Stimulated activated CD4-positive, alpha-beta T cell treated with anti-CD3 and anti-CD28 coated beads, TNF-alpha, amount 100 ng/mL, for 1 hour (primary cell): ENCODE measurements around the gene PLCB2.

Experiments
- DNase-seq, 3 donors: peaks; one replicate each; pipeline ENCODE4 v3.0.0-alpha.2; 2020; ENCODE audit warnings: low read depth in 3 of 3, low spot score in 1 of 3

Gene PLCB2

GRCh38 chr15:40287968-40288367 lies 19.8 kb downstream of the PLCB2 start:
- DNase-seq: no peak

GRCh38 chr15:40287505-40287904 lies 20.2 kb downstream of the PLCB2 start:
- no peak for DNase-seq

- DNase-seq: no peak
These were observed 20.9 kb downstream of the PLCB2 start for GRCh38 chr15:40286794-40287193.

GRCh38 chr15:40286061-40286532 lies 21.6 kb downstream of the PLCB2 start:
- no peak for DNase-seq

- DNase-seq: no peak
These were observed 22.2 kb downstream of the PLCB2 start for GRCh38 chr15:40285554-40286011.

GRCh38 chr15:40285151-40285550 lies 22.6 kb downstream of the PLCB2 start:
- no peak for DNase-seq

- no peak for DNase-seq
These were observed 24.0 kb downstream of the PLCB2 start for GRCh38 chr15:40283615-40284300.

- DNase-seq: no peak
These were observed 24.7 kb downstream of the PLCB2 start, which contains the start of gene ANKRD63 for GRCh38 chr15:40282869-40283614. Gene ANKRD63 (minus strand): TSS chr15:40283064. CDS start chr15:40282586, 478 bp downstream.

GRCh38 chr15:40282147-40282868 lies 25.4 kb downstream of the PLCB2 start:
- DNase-seq: no peak

- DNase-seq: no peak
These were observed 26.0 kb downstream of the PLCB2 start for GRCh38 chr15:40281801-40282146.

- DNase-seq: no peak
These were observed 26.5 kb downstream of the PLCB2 start for GRCh38 chr15:40281057-40281800.

GRCh38 chr15:40280260-40281056 lies 27.3 kb downstream of the PLCB2 start:
- DNase-seq: no peak

GRCh38 chr15:40279437-40280141 lies 28.1 kb downstream of the PLCB2 start:
- DNase-seq: peak in 2 of 3 donors; percentile 41 to 70

GRCh38 chr15:40278026-40278425 lies 29.7 kb downstream of the PLCB2 start:
- DNase-seq: no peak

- DNase-seq: no peak
These were observed 30.3 kb downstream of the PLCB2 start for GRCh38 chr15:40277471-40277870.

GRCh38 chr15:40276927-40277326 lies 30.8 kb downstream of the PLCB2 start:
- no peak for DNase-seq

GRCh38 chr15:40275954-40276353 lies 31.8 kb downstream of the PLCB2 start:
- no peak for DNase-seq

- no peak for DNase-seq
These were observed 32.2 kb downstream of the PLCB2 start for GRCh38 chr15:40275523-40275922.
